GM12891 (cell line): ENCODE measurements around the gene MMP15.

Experiments used
- PAX5 ChIP-seq: IDR thresholded peaks from 2 replicates; pipeline ENCODE4 v1.6.1; 2011; ENCODE audit warnings: low read length, moderate library complexity, mild to moderate bottlenecking; ENCODE audit not compliant: insufficient read depth, severe bottlenecking
- POLR2A ChIP-seq: IDR thresholded peaks from 2 replicates; pipeline ENCODE4 v1.6.1; 2011; ENCODE audit warnings: low read depth, low read length, control low read depth
- POLR2AphosphoS5 ChIP-seq: IDR thresholded peaks from 2 replicates; pipeline ENCODE4 v1.6.1; 2011; ENCODE audit warnings: low read depth, low read length, control low read depth
- SPI1 ChIP-seq: IDR thresholded peaks from 2 replicates; pipeline ENCODE4 v1.6.1; 2011; ENCODE audit warnings: low read depth, low read length, control low read depth
- TAF1 ChIP-seq: IDR thresholded peaks from 2 replicates; pipeline ENCODE4 v1.6.1; 2011; ENCODE audit warnings: low read depth, low read length, control low read depth

DNA sequence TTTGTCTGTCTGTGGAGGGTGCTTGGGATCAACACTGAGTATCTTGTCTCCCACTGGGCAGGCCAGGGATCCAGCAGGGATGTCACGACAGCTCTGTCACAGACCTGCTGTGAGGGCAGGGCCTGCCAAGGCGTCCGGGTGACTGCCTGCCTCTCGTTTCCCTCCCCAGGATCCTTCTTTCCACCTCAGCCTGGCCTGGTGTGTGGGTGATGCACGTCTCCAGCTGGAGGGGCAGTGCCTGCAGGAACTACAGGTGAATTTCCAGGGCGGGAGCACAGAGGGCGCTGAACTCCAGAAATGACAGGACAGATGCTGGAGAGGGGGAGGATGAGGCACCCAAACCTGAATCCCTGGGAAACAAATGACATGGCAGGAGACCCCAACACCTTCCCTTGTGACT lies 6.8 kb upstream of the MMP15 start:
- no peak for TF ChIP-seq SPI1
- no peak for TF ChIP-seq POLR2AphosphoS5
- no peak for TF ChIP-seq POLR2A
- TF ChIP-seq TAF1: no peak
- no peak for TF ChIP-seq PAX5
